Pulmonary artery endothelial cell (primary cell): ENCODE data around the gene C2orf76. TPM values are rescaled to one million over a fixed set of nuclear protein-coding genes. Genes with fewer than 3 reads are reported as not detected.
"Not testable (repeated sequence)": the region's sequence is repeated elsewhere in the genome, so short reads cannot be mapped to it uniquely, and the experiment has no call there.

Source experiments
- DNase-seq: peaks from one replicate; pipeline ENCODE4 v3.0.0-alpha.2; 2011; ENCODE audit warnings: low read depth, low spot score
- total RNA-seq: library from RNA; depleted of rRNA; stranded (reverse); fragments of >200 nt; gene quantifications from 2 replicates; pipeline ENCODE4 v1.2.3, GENCODE V29; 2014

Gene C2orf76
- total RNA-seq = 10.4 and 11.5 TPM in 2 replicates

DNA sequence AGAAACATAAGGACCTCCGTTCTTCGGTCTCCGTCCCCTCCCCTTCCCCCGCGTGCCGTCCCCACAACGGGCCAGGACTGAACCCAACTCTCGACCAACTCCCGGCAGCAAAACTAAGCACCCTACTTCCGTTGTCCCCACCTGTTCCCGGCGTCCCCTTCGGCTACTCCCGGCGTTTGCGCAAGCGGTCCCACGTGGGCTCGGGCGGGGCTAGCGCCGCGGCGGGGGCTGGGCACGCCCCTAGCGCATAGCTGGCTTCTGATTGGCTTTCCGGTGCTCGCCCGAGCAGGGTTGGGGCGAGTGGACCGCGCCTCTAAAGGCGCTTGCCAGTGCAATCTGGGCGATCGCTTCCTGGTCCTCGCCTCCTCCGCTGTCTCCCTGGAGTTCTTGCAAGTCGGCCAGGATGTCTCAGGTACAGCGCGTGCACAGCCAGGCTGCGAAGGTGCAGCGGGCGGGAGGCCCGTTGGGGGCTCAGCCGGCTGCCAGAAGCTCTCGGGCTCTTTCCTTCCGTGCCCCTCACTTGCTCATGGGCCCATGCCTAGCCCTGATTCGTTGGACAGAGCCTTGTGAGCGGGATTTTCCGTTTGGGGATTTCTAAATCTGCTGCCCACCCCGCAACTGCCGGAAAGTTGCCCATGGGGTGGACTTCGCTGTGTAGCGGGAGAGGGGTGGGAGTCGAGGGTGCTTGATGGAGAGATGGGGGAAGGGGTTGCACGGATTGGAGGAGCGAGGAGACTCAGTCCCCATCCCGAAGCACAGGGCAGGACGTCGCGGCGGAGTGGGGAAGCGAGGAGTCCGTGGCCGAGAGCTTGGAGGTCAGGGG is at the start of gene C2orf76, which contains the start of gene DBI:
TSS of gene C2orf76 (minus strand) at position 186 of the 823 bp plus-strand sequence. CDS start 26,875 bp downstream, outside the sequence.
TSS of gene DBI (plus strand) at position 329 of the 823 bp plus-strand sequence. CDS start at position 404, 75 bp downstream.
- peak; percentile 76 for DNase-seq

DNA sequence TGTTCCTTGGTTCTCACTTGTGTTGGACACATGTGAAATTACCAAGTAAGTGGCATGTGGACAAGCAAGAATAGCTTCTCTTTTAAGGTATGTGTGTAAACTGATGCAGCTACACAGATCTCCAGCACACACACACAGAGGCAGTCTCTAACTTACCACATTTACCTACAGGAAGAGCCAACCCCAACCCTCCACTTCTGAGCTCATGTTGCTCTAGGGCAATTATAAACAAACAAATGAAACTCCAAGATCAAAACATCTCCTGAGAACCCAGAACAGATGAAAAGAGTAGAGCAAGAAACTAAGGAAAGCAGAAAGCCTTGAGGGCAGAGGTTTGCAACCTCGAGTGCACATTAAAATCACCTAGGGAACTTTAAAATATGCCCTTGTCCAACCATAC is 49.0 kb upstream of the C2orf76 start:
- no peak for DNase-seq

DNA sequence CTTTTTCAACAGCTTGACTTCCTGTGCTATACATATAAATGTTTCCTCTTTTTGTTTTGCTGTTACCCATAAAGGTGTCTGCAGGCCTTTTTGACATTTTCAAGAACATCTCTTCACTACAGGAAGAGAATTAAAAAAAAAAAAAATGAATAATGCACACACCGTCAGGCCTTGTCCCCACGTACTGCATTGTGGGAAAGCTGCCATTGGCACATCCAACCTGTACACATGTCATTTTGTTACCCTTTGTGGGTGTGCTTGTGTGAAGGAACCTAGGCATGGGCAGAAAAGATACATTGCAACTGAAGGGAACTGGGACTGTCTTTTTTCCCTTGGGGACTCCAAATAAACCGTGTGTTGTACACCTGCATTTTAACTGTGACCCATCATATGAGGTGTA is 48.3 kb upstream of the C2orf76 start:
- DNase-seq = no peak

DNA sequence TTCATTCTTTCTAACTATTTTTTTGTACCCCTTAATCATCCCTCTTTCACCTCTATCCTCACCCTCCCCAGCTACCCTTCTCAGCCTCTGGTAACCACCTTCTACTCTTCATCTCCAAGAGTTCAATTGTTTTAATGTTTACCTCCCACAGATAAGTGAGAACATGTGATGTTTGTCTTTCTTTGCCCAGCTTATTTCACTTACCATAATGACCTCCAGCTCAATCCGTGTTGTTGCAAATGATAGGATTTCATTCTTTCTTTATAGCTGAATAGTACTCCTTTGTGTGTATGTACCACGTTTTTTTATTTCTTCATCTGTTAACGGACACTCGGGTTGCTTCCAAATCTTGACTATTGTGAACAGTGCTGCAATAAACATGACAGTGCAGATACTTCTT is 42.9 kb upstream of the C2orf76 start:
- no peak for DNase-seq

DNA sequence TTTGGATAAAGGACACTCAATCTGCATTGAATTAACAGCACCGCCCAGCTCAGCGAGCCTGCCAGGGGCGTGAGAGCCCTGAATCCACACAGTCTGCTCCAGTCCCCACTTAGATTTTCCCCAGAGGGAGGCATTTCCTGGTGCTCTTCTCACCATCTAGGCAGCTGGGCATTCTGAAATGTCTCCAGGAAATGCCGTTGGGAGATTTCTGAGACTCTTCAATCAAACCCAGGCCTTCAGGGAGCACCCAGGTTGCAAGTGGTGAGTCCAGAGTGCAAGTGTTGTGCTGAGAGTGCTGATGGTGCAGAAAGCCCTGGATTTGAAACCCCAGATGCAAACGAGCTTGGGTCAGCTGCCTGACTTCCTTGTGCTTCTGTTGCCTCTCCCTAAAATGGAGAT is 41.6 kb upstream of the C2orf76 start:
- DNase-seq = no peak

DNA sequence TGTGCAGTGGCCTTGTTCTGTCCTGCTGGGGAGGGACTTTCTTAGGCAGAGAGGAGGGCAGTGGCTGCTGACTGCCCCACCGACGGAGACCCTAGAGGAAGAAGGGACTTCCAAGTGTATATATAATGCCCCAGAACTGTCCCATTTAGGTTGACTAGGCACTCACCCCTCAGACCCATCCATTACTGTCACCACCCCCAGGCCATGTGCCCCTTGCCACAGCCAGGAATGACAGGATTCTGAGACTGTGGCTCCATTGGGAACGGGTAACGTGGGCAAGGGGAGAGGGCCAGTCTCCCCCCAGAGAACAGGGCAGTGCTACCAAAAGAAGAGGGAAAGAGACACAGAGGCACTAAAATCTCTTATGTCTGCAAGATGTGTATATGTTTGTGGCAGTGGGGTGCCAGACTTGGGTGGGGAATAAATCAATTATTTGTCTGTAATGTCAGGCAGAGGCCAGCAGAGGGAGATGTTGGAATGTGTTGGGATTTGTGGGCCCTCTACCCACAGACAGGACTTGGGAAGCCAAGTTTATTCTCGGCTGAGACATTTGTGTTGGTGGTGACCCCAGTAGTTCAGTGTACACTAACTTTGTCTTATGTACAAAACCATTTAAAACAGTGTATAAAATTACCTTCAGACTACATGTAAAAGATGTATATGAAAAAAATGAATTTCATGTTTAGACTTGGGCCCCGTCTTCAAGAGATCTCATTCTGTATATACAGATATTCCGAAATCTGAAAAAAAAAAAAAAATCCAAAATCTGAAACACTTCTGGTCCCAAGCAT is 41.0 kb upstream of the C2orf76 start:
- DNase-seq = peak; percentile 32

DNA sequence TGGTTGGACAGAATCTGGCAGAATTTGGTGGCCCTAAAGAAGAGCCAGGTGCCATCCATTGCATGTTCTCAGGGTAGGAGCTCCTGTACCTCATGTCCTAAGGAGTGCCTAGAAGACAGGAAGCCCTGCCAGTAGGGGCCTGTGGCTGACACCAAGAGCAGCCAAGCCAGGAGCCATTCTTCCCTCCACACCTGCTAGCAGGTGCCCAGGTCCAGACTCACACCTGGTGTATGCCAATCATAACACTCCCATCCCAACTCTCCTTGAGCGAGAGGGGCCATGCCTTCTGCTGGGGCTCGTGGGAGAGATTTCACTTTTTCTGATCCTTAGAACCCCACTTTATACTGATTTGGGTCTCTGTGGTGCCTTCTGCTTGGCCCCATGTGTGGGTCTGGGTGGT is 38.5 kb upstream of the C2orf76 start:
- DNase-seq = no peak

DNA sequence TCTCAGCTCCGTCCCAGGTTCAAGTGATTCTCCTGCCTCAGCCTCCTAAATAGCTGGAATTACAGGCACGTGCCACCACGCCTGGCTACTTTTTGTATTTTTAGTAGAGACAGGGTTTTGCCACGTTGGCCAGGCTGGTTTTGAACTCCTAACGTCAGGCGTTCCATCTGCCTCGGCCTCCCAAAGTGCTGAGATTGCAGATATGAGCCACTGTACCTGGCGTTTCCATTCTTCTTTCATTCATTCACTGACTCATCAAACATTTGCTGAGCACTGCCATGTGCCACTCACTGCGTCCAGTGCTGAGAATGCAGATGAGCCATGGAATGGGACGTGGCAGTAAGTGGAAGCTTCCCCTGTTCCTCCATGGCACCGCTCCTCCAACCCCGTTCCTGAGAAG is 37.0 kb upstream of the C2orf76 start:
- DNase-seq = not testable (repeated sequence)

DNA sequence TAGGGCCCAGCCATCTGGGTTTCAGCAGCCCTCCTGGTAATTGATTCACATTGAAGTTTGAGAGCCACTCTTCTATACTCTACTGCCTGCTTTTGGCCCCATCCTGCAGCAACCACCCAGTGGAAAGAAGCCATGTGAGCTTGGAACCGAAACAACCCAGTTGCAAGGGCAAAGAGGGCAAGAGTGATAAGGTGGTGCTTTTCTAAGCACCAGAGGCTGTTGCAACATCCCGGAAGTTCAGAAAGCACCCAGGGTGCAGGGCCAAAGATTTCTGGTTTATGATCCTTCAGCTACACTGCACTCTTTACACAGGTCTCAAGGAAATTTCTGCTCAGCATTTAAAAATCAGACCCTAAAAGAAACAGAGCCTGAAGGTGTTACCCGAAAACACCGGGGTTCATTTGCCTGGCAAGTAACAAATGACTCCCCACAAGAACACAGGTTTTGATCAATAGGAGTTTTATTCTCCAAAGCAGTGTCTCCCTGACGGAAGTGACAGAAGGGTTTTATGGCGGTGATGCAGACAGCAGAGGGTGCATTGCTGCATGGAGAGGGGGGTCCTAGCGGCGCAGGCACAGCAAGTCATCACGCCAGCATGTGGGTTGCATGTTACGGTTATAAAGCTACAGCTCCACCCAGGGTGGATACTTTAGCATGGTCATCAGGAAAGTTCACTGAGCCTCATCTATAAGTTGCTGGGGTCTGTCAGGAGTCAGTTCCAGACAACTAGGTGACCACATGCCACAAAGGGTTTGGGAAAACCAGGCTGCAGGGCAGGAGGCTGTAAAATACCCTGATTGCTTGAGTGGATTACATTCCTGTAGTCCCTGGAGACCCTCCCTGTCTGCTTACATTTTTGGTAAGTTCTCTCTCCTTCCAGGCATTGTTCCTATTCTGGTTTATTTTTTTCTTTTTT is 36.3 kb upstream of the C2orf76 start:
- DNase-seq = no peak

DNA sequence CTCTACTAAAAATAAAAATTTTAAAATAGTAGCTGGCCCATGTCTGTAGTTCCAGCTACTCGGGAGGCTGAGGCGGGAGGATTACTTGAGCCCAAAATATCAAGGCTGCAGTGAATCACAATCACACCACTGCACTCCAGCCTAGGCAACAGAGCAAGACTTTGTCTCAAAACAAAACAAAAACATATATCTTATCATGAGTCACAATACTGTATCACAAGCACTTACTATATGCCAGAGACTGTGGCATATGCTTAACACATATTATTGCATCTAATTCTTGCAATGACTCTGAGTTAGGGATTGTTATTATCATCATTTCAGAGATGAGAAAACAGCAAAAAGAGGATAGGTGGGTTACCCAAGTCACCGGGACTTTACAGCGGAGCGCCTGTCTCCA is 35.5 kb upstream of the C2orf76 start:
- no peak for DNase-seq

DNA sequence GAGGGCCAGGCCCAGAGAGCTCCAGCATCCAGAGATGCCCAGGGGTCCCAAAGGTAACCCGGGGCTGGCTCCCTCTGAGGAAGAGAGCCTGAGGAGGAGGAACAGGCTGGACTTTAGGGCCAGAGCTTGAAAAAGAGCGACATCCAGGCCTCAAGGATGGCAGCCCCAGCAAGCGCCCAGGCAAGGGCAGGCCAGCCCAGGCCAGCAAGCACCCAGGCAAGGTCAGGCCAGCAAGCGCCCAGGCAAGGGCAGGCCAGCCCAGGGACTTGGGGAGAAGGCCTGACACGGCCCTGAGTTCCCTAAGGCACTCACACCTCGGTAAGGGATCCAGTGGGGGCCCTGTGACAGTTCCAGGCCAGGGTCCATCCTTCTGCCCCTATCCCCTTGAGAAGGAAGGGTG is 30.6 kb upstream of the C2orf76 start:
- no peak for DNase-seq

DNA sequence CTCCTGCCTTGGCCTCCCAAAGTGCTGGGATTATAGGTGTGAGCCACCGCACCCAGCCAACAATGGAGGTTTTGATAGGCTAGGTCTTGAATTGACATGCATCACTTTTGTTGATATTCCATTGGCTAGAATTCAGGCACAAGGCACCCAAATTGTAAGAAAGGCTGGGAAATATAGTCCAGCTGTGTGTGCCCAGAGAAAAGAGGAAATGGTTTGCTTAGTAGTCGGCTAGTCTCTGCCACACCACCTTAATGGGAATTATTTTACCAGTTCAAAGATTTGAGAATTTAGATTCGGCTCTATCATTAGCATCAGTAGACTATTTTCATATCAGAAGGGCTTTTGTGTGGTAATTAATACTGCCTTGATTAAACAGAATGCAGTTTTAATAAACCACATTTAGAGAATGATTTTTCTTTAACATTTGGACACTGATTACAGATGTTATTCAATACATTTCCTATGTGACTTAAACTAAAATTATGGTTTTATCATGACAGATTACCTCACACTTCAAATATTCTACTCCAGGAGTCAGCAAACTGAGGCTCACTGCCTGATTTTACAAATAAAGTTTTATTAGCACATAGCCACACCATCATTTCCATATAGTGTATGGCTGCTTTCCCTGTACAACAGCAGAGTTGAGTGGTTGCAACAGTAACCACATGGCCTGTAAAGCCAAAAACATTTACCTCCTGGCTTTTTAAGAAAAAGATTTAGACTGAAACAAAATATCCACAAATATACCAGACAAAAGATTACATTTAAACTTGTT is 27.5 kb upstream of the C2orf76 start:
- no peak for DNase-seq

DNA sequence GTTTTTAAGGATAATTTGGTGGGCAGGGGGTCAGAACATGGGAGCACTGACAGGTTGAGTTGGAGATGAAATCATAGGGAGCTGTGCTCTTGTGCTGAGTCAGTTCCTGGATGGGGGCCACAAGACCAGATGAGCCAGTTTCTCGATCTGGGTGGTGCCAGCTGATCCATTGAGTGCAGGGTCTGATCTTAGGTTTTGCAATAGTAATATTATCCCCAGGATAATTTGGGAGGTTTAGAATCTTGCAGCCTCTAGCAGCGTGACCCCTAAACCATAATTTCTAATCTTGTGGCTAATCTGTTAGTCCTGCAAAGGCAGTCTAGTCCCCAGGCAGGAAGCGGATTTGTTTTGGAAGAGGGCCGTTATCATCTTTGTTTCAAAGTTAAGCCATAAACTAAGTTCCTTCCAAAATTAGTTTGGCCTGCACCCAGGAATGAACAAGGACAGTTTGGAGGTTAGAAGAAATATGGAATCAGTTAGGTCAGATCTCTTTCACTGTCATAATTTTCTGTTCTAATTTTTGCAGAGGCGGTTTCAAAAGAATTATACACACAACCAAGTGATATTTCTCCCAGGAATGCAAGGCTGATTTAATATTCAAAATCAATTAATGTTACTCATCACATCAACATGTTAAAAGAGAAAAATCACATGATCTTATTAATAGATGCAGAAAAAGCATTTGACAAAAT is 23.1 kb upstream of the C2orf76 start:
- DNase-seq = no peak

DNA sequence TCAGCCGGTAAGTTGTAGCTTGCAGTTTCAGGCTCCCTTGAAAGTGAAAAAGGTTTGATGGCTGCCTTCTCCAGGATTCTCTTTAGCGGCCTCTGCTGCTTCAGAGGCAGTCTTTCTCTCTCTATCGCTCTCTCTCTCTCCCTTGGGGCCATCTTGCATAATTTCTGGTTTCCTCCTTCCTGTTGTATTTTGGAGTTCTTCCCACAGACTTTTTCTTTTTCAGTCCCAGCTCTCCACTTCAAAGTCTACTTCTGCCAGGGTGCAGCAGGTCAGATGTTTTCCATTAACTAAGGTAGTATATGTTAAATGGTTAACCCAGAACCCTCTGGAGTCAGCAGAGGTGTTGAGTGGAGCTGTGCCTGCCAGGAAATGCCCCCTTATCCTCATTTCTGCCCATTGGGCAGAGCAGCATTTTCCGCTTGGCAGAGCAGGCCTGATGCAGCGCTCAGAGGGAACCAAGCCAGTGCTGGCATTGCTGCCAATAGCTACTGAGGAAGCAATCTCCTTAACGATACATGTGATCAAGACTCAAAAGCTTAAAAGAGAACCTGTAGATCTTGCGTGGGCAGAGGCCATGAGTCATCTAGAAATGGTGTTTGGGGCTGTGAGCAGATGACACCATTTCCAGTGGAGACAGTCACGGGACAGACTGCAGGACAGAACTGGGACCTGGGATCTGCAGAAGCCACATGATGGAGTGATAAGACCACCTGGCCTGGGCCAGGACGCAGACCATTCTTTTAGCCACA is 20.9 kb upstream of the C2orf76 start:
- no peak for DNase-seq

DNA sequence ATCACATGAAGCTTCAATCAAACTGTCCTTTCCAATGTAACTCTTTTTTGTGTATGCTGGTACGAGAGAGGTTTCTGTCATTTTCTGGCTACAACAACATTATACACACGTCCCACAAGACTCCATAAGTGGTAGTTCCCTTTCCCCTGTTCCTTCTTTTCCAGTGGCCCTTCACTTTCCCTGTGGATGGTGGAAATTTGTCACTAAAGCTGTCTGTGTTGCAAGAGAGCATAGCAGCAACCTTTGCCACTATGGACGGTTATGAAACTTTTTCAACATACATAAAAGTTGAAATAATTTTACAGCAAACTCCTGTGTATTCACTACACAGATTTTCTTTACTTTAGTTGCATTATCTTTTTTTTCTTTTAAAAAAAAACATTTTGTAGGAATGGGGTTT is 18.8 kb upstream of the C2orf76 start:
- no peak for DNase-seq

DNA sequence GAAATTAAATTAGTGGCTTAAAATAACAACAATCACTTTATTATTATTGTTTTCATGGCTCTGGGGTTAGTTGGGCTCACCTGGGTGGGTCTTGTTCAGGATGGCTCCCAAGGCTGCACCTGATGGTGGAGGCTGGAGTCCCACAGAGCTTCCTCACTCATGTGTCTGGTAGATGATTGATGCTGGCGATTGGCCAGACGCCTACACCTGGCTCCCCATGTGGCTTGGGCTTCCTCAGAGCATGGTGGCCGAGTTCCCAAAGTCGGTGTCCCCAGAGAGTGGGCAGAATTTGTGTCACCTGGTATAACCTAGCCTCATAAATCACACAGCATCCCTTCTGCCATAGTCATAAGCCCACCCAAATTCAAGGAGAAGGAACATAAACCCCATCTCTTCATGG is 18.3 kb upstream of the C2orf76 start:
- no peak for DNase-seq

DNA sequence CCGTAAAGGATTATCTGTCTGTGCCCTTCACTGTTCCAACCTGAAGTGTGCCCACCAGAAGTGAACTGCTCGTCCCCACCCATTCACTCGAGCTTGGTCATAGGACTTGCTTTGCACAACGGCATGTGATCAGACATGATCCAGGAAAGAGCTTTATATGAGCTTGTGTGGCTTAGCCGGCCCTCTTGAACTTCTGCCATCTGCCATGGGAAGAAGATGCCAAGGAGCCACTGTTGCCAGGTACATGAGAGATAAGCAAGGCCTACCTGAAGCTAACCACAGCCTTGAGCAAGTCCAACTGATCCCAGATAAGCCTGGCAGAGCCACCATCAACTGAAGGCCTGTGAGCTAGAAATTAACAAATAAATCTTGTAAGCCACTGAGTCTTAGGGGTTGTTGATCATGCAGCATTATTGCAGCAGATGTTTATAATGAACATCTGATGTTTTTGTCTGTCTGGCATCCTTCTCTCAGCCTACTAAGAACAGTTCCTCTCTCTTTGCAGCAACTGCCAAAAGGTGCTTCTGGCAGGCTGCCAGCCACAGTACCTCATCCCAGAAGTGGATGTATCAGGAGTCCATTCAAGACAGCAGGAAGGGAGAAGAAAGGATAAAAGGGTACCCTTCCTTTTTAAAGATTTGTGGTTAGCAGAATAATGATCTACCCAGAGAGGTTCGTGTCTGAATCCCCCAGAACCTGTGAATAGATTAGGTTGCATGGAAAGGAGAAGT is 16.9 kb upstream of the C2orf76 start:
- DNase-seq = no peak

DNA sequence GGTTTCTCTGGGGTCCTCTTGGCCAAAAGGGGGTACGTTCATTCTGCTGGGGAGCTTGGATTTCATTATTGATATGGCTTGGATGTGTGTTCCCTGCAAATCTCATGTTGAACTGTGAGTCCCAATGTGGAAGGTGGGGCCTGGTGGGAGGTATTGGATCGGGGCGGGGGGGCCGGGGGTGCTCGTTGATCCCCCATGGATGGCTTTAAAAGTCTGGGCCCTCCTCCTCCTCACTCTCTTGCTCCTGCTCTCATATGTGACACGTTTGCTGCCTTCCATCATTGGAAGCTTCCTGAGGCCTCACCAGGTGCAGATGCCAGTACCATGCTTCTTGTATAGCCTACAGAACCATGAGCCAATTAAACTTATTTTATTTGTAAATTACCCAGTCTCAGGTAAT is 11.9 kb upstream of the C2orf76 start:
- no peak for DNase-seq

DNA sequence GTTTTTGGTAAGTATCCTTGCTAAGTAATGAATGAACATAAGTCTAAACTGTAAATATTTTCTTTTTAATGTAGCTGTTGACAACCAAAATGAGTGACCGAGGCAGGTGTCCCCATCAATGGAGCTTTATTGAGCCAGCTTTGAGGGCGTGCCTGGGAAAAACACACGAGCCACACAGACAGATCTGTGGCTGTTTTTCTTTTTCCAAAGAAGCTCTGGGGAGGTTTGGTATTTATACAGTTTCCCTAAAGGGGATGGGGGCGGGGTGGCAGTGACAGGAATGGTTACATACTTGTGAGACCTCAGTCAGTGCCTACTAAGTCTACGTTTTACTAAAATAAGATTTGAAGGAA is 11.3 kb upstream of the C2orf76 start:
- no peak for DNase-seq
